Stimulated activated naive CD8-positive, alpha-beta T cell treated with anti-CD3 and anti-CD28 coated beads, Interleukin-15, amount 100 ng/mL, for 72 hours (primary cell): ENCODE measurements around the gene WFS1.

ENCODE experiments used
- ATAC-seq: fragments of 150-1000 bp; cut with Tn5 transposase; 2 replicates; pipeline ENCODE4 v1.10.0; 2021; ENCODE audit warnings: mild to moderate bottlenecking, moderate library complexity
- DNase-seq, 2 donors: peaks; one replicate each; pipeline ENCODE4 v3.0.0; 2021 to 2022
- H3K27ac Mint-ChIP-seq, 2 donors: one replicate each; pipeline ENCODE4 v1.8.0; 2022; ENCODE audit warnings: mild to moderate bottlenecking in 2 of 2, mixed read lengths in 2 of 2, moderate library complexity in 2 of 2
- H3K27me3 Mint-ChIP-seq: one replicate; pipeline ENCODE4 v1.8.0; 2022; ENCODE audit warnings: mixed read lengths
- H3K4me1 Mint-ChIP-seq: one replicate; pipeline ENCODE4 v1.8.0; 2022; ENCODE audit warnings: mild to moderate bottlenecking, mixed read lengths
- H3K4me3 Mint-ChIP-seq, 2 donors: one replicate each; pipeline ENCODE4 v1.8.0; 2022; ENCODE audit warnings: mild to moderate bottlenecking in 2 of 2, mixed read lengths in 2 of 2, moderate library complexity in 1 of 2
- H3K9me3 Mint-ChIP-seq, 2 donors: one replicate each; pipeline ENCODE4 v1.8.0; 2022; ENCODE audit warnings: mixed read lengths in 2 of 2

The WFS1 gene

DNA sequence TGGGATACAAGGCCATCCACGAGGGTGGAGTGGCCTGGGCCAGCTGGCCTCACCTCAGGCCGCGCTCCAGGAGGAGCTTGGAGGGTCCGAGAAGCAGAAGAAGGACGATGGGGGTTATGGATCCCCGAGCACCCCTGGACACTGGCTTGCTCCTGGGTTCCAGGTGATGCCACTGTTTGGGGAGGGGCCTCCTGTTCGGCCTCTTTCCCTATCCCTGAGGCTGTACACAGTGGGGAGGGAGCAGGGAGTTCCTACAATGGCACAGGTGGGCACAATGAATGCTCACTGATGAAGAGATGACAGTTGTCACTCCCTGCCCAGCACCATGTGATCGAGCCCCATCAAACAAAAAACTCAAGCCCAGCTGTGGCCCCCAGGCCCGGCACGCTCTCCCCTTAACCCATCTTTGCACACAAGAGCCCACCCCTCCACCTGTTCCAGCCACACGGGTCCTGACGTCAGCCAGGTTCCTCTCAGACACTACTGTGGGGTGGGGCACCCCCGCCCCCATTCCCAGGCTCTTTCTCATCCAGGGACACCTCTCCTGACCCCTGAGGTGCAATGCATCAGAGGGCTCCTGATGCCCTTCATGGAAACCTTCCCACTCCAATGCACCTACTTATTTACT lies 70.3 kb downstream of the WFS1 start:
- peaks cover 20% of the 10 kb centered on the region for H3K4me1 Mint-ChIP-seq
- ATAC-seq, result no peak

DNA sequence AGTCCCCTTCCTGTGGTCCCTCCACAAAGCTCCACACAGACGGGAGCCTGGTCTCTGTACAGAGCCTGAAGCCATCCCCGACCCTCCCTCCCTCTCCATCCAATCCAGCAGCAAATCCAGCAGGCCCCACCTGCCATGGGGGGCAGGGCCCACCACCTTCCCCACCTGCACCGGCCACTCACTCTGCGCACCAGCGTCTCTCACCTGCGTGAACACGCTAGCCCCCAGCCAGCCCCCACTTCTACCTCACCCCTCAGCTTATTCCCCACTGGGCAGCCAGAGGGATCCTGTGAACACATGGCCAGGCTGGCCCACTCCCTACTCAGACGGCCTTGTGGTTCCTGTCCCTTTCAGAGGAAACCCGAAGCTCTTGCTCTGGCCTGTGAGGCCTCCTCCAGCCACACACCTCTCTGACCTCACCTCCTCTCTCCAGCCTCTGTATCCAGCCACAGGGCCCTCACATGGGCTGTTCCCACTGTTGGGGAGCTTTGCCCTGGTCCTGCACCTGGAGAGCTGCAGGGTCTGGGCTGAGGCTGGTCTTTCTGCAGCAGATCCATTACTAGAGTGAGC lies 70.9 kb downstream of the WFS1 start:
- H3K4me1 Mint-ChIP-seq, result peaks cover 20% of the 10 kb centered on the region
- peaks cover 69% of the 10 kb centered on the region for H3K27me3 Mint-ChIP-seq
- H3K27ac Mint-ChIP-seq, result peak overlapping the region in 1 of 2 donors; percentile 54
- H3K9me3 Mint-ChIP-seq, result no peaks in the 10 kb centered on the region
- ATAC-seq (no peak), DNase-seq (no peak)
- H3K4me3 Mint-ChIP-seq, result no peak overlapping the region

More for the DNA sequence above, 70.3 kb downstream of the WFS1 start:
- no peak overlapping the region for H3K4me3 Mint-ChIP-seq
- DNase-seq, result no peak
- no peak overlapping the region for H3K27ac Mint-ChIP-seq
- H3K9me3 Mint-ChIP-seq, result no peaks in the 10 kb centered on the region
- peaks cover 75% of the 10 kb centered on the region for H3K27me3 Mint-ChIP-seq

DNA sequence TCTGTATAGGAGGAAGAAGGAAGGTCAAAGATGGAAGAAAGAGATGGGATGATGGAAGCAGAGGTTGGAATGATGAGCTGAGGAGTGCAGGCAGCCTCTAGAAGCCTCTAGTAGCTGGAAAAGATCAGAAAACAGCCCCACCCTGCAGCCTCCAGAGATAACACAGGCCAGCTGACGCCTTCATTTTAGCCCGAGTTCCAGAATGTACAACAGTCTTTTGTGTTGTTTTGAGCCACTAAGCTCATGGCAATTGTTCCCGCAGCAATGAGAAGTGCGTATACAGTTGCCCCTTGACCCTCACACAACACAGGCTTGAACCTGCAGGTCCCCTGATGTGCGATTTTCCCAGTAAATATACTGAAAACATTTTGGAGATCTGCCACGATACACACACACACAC lies 72.0 kb downstream of the WFS1 start:
- DNase-seq (no peak), ATAC-seq (no peak)
- peaks cover 61% of the 10 kb centered on the region for H3K27me3 Mint-ChIP-seq
- no peaks in the 10 kb centered on the region for H3K9me3 Mint-ChIP-seq
- peaks cover 20% of the 10 kb centered on the region for H3K4me1 Mint-ChIP-seq
- H3K27ac Mint-ChIP-seq, result no peak overlapping the region
- H3K4me3 Mint-ChIP-seq, result no peak overlapping the region

DNA sequence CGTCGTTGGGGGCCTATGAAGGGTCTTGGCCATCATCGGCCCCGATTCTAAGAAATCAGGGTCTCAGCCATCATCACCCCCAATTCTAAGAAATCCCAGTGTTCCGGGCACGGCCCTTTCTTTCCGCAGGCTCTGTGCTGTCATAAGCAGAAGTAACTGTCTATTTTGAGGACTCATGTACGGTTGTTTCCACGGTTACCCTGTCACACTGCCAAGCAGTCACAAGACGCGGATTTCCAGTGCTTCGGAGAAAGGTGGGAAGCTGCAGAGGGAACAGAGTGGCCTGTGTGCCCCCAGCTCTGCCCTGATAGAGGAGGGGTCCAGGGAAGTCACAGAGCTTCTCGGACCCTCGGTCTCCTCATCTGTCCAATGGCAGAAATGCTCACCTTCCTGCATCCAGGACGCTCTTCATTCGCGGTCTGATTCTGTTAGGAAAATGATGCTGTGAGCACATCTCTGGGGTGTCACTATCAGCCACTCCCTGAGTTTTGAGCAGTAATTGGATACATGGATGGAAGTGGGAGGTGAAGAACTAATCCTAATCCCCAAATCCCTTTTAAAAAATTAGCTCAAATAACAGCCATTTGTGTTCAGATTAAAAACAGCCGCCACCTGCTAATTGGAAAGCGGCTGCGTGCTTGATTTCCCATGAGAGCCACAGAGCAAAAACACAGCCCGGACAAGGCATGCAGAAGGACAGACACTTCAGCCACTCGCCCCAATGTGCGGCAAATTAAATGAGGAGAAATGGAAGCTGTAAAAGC lies 73.1 kb downstream of the WFS1 start:
- H3K4me3 Mint-ChIP-seq, result no peak overlapping the region
- DNase-seq, result no peak
- no peak for ATAC-seq
- peaks cover 51% of the 10 kb centered on the region for H3K27me3 Mint-ChIP-seq
- peaks cover 15% of the 10 kb centered on the region for H3K4me1 Mint-ChIP-seq
- no peak overlapping the region for H3K27ac Mint-ChIP-seq
- H3K9me3 Mint-ChIP-seq, result no peaks in the 10 kb centered on the region

DNA sequence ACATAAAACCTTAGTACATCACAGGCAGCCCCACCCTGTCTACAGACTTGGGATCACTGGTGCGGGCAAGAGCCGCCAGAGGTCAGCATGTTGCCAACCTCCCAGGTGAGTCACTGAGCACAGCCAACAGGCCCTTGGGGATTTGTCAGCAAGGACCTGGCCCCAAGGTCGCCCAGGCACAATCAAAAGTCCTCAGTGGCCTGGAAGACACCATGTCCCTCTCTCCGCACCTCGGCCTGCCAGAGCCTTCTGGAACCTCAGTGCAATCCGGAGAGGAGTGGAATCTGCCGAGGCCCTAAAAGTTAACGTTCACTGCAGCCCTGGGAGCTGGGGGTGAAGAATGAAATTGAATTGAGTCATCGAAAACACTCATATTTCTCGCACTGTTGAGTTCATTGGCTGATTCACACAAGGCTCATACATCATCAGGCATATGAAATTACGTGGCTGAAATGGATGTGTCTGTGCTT lies 74.3 kb downstream of the WFS1 start:
- peaks cover 46% of the 10 kb centered on the region for H3K27me3 Mint-ChIP-seq

DNA sequence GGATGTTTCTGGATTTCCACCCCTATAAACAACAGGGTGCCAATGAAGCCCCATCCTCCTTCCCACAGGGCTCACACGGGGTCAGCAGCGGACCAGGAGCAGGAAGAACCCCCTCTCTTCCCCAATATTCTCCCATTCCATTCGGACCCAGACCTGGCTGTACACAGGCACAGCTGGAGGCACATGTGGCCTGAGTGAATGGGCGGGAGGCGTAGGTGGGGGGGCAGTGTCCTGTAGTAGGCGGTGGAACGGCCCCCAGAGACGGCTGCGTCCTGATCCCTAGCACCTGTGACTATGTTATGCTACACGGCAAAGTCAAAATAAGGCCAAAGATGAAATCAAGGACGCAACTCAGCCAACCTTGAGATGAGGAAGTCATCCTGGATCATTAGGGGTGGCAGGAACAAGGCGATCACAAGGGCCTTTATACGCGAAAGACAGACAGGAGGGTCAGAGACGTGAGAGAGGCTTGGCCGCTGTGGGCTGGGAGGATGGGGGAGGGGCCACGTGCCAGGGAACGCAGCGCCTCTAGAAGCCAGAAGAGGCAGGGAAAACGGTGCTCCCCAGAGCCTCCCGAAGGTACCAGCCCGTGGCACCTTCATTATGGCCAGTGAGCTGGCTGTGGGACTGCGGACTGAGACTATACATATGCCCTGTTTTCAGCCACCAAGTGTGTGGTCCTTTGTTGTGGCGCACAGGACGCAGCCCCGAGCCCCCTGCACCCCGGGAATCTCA lies 75.6 kb downstream of the WFS1 start:
- ATAC-seq (no peak), DNase-seq (no peak)
- Mint-ChIP-seq H3K4me1 (no peaks in the 10 kb centered on the region), H3K4me3 (no peak overlapping the region), H3K27ac (no peak overlapping the region), H3K9me3 (no peaks in the 10 kb centered on the region), H3K27me3 (peaks cover 33% of the 10 kb centered on the region)

More for the DNA sequence above, 74.3 kb downstream of the WFS1 start:
- Mint-ChIP-seq H3K9me3 (no peaks in the 10 kb centered on the region), H3K4me1 (peaks cover 2% of the 10 kb centered on the region), H3K27ac (no peak overlapping the region), H3K4me3 (no peak overlapping the region)
- no peak for ATAC-seq
- no peak for DNase-seq

DNA sequence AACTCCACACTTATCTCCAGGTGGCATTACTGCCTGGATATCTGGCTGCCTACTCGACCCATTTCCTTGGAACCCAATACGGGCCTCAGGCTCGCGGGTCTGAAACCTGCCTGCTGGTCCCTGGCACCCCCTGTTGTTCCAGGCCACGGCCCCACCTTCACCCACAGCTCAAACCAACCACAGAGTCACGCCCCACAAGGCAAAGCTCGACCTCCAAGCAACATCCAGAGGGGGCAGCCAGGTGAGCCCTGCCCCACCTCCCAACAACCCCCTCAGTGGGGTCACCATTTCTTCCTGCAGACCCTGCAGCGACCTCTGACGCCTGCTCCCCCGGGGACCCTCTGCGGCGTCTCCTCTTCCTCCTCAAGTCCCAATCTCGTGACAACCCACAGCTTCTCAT lies 76.2 kb downstream of the WFS1 start:
- DNase-seq, result no peak
- Mint-ChIP-seq H3K9me3 (no peaks in the 10 kb centered on the region), H3K27me3 (peaks cover 27% of the 10 kb centered on the region), H3K27ac (no peak overlapping the region), H3K4me1 (no peaks in the 10 kb centered on the region), H3K4me3 (no peak overlapping the region)
- no peak for ATAC-seq

DNA sequence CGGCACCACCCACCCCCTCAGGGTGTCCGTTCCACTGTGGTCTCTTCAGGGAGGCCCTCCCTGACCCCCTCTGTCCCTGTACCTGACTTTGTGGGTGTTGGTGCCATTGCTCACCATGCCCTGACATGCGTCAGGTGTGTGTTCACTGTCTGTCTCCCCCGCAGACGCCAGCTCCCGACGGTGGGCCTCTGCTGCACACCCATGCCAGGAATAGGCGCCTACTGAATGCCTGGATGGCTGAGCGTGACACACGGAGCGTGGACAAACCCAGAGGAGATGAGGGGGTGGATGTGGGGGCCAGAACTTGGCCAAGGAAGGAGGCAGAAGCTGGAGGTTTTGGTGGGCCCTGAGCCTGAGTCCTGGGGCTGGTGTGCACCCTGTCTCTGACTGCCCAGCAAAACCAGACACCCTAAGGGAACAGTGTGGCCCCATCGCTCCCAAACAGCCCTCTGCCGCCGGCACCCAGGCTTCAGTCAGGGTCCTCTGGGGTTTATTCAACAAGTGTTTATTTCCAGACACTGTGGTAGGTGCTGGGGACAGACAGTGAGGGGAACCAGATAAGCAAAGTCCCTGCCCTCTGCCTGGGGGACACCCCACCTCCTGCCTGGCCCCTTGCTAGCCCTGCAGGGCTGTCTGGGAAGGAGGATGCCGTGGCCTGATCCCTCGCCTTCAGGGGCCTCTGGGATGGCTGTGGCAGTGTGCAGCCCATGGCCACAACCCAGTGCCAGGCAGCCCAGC lies 76.9 kb downstream of the WFS1 start:
- Mint-ChIP-seq H3K9me3 (no peaks in the 10 kb centered on the region), H3K4me1 (no peaks in the 10 kb centered on the region), H3K4me3 (no peak overlapping the region), H3K27ac (peak overlapping the region in 1 of 2 donors; percentile 72), H3K27me3 (peaks cover 21% of the 10 kb centered on the region)
- no peak for ATAC-seq
- DNase-seq, result no peak

DNA sequence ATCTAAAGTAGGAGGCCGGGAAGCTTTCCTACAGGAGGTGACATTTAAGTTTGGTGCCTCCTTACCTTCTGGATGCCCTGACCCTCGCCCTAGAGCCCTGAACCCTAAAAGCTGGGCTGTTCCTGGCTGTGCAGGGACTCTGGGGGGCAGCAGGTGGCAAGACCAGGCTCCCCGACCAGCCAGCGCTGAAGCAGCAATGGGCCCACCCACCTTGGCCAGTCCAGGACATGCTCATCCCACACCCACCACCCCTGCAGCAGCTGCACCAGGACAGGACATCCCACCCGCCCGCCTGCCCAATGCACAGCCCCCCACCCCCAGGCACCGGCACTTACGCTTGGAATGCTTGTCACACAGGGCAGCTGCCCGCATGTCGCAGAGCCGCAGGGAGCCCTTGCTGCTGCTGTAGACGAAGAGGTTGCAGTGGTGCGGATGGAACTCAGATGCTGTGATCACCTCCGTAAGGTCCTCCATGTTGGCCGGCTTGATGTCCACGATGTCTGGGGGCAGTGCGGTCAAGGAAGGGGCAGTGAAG lies 77.9 kb downstream of the WFS1 start:
- no peak overlapping the region for H3K27ac Mint-ChIP-seq
- no peaks in the 10 kb centered on the region for H3K4me1 Mint-ChIP-seq
- no peaks in the 10 kb centered on the region for H3K9me3 Mint-ChIP-seq
- ATAC-seq, result no peak
- no peak for DNase-seq
- H3K4me3 Mint-ChIP-seq, result no peak overlapping the region
- H3K27me3 Mint-ChIP-seq, result peaks cover 26% of the 10 kb centered on the region

DNA sequence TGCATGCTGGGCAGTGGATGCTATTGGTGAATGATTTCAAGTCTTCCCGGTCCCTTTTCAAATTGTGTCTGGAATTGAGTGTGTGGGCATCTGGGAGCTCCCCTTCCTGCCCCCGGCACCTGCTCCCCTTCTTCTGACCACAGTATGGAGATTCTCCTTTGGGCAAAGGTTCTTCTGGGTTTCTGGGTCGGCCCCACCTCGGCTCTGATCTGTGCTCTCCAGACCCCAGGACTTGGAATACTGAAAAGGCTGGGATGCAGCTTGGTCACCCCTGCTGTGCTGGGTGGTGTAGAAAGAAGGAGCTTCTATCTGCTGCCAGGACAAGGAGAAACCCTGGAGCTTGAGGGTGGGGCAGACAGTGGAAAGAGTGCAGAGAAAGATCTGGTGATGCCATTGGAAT lies 78.8 kb downstream of the WFS1 start:
- no peak for DNase-seq
- peak overlapping the region in 1 of 2 donors; percentile 49 for H3K27ac Mint-ChIP-seq
- H3K9me3 Mint-ChIP-seq, result no peaks in the 10 kb centered on the region
- H3K4me3 Mint-ChIP-seq, result no peak overlapping the region
- ATAC-seq, result no peak
- peaks cover 23% of the 10 kb centered on the region for H3K27me3 Mint-ChIP-seq
- no peaks in the 10 kb centered on the region for H3K4me1 Mint-ChIP-seq

DNA sequence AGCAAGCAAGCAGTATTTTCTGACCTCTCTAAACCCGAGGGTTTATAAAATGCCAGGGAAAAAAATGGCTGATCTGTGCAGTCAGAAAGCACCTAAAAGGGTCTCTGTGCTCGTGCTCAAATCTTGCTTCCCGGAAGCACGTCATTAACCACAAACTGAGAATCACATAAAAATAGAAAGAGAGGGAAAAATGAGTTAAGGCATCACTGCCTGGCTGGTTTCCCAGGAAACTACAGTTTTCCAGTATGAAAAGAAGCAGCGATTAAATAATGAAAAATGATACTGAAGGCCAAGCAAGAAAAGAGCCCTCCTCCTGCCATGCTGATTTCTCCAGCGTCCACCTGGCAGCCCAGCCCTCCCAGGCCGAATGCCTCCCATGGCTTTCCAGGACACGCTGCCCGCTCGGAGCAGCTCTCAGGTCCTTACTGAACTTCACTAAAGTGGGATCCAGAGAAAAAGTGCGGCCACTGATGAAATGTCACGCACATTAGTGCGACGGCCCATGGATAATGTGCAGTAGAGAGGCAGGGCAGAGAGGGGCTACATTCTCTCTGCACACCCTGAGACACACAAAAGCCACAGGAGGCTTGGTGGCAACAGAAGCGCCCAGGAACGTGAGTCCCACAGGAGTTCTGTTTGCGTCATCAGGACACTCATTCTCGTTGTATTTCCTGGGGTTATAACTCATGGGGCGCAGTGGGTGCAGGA lies 80.4 kb downstream of the WFS1 start:
- H3K27me3 Mint-ChIP-seq, result peaks cover 38% of the 10 kb centered on the region
- H3K4me1 Mint-ChIP-seq, result no peaks in the 10 kb centered on the region
- ATAC-seq, result no peak
- DNase-seq, result no peak
- no peak overlapping the region for H3K4me3 Mint-ChIP-seq
- H3K9me3 Mint-ChIP-seq, result no peaks in the 10 kb centered on the region
- no peak overlapping the region for H3K27ac Mint-ChIP-seq

DNA sequence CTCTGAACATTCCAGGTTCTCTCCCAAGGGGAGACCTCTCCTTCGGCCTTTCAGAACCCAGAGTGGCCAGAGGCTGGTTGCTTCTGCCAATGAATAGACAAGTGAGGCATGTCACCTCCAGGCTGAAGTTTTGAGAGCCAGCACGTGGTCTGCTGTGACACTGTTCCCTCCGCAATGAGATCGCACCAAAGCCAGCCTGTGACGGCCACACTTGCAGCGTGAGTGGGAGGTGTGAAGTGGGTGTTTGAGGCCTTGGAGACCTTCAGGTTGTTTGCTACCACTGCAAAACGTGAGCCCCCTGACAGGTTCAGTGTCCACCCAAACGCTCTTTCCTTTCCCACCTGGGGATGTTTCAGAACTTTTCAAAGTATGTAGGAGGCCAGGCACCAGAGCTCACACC lies 81.0 kb downstream of the WFS1 start:
- no peaks in the 10 kb centered on the region for H3K9me3 Mint-ChIP-seq
- H3K4me1 Mint-ChIP-seq, result no peaks in the 10 kb centered on the region
- H3K27me3 Mint-ChIP-seq, result peaks cover 41% of the 10 kb centered on the region
- DNase-seq (no peak), ATAC-seq (no peak)
- no peak overlapping the region for H3K27ac Mint-ChIP-seq
- no peak overlapping the region for H3K4me3 Mint-ChIP-seq

DNA sequence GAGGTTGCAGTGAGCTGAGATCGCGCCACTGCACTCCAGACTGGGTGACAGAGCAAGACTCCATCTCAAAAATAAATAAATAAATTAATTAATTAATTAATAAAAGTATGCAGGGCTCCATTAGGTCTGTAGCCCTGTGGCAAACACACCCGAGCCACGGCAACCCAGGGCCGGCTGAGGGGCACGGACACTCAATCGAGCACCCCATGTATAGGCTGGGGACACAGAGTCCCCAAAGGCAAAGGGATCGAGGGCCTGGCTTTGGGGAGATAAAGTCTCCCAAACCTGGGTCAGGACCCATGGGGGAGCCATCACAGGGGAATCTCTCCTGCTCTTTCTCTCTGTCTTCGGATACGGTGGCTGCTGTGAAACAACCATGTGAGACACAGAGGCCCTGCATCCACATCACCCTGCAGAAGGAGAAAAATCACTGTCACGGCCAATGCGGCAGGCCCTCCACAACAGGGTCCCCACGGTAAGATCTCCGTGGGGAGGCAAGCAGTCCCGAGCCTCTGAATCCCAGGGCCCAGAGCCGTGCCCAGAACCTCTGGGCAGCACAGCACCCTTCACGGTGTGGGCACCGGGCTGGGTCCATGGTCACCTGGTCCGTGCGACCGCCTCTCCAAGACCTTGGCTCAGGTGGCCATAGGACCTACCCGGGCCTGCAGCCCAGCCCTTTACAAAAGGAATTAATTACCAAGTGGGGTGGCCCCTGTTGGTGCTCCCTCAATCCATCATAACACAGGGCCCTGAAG lies 81.8 kb downstream of the WFS1 start:
- Mint-ChIP-seq H3K27me3 (peaks cover 41% of the 10 kb centered on the region), H3K4me1 (no peaks in the 10 kb centered on the region), H3K27ac (no peak overlapping the region), H3K9me3 (no peaks in the 10 kb centered on the region), H3K4me3 (no peak overlapping the region)
- DNase-seq (no peak), ATAC-seq (no peak)
